ELF-1 (cell line): Measurements from ENCODE around the gene SLC12A7.

Source experiments
- DNase-seq: peaks from one replicate; pipeline ENCODE4 v3.0.0-alpha.2; 2016; ENCODE audit warnings: low read depth, low spot score

Gene SLC12A7

DNA sequence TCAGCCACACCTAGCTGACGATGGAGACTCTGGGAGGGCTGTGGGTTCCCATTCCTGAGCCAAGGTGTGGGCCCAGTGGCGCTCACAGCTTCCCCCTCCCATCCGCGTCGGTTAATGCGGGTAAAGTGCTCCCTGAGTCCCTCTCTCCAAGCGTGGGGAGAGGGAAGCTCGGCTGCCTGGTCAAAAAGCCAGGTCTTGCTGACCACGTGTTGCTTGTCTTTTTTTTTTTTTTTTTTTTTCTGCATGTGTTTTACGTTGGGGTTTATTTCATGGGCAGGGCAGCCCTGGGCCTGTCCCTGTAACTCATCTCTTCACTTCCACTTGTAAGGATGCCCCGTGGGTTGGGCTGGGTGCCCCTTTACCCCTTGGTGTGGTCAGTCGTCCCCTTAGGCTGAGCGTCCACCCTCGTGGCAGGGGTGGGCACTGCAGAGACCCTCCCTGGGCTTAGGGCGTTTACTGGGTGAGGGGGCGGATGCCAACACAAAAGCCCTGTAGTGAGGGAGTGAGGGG lies 91.4 kb downstream of the SLC12A7 start:
- DNase-seq: no peak

DNA sequence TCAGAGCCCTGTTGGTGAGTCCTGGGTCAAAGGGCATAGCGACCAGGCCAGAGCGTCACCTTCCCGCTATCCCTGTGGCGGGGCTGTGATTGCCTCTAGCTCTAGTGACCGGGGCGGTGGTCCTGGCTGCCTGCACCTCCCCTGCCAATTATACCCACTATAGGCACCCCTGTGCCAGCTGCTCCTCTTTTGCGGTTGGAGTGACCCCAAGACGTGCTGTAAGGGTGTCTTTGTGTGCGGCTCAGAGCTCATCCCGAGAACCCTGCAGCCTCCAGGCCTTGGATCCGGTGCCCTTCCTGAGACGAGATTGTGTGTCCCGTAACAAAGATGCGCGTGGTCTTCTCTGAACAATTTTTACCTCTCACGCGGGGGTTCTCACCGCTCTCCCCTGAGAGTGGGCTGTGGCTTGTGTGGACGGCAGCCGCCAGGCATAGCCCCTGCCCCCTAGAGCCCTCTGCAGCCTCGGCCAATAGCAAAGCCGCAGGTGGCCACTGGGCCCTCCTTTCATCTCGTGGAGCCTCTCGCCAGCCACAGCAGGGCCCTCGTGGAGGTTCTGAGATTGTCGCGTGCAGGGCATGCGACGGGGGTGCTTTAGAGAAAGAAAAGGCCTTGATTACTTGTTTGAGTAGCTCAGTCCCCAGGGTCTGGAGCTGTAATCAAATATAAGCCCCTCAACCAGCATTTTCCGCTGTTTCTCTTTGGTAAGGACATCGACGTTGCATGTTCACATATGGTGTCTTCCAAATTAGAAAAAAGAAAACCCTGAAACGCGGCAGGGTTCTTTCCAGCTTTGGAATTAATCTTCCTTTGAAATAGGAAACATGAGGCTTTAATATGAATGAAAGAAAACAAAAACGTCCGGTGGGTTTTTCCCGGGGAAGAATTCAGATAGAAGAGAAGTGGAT lies 92.6 kb downstream of the SLC12A7 start:
- no peak for DNase-seq

DNA sequence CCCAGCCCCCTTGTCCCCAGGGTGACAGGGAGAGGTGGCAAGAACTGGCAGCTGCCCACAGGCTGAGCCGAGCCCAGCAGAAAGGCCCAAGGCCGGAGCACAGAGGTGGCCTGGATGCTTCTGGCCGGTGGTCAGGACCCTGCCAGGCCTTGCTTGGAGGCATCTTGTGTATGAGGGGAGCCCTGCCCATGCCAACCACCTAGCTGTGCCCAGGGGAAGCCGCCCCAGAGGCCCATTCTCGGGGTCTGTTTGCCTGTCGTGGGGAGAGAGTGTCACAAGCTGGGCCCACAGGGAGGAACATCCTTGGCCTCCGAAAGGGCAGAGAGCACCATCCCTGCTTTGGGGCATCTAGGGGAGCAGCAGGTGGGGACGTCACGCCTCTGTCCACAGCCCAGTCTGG lies 93.3 kb downstream of the SLC12A7 start:
- DNase-seq: no peak

DNA sequence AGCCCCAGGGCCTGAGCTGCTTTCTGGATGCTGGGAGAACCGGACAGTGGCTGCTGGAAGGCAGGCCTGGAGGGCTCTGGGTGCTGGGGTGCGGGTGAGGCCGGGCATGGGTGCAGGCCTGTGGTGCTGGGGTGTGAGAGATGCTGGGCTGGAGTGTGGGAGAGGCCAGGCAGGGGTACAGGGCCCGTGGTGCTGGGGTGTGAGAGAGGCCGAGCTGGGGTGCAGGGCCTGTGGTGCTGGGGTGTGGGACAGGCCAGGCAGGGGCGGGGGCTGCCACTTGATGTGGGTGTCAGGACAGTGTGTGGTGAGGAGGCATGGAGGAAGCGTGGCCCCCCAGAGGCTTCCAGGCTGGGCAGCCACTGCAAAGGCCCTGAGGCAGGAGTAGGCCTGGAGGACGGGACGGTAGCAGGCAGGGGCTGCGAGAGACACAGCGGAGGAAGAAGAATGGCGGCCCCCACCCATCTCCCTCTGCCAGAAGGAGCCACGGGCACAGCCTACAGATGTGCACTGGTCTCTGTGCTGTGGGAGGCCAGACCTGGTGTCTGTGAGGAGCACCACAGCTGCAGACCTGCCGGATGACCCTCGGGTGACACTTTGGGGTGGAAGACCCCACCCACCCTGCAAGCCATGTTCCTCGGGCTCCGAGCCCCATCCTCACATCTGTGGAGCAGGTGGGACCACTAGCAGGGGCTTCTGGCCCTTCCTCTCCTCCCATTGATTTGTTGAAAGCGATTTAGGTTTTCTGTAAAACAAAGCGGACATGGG lies 94.0 kb downstream of the SLC12A7 start:
- no peak for DNase-seq

DNA sequence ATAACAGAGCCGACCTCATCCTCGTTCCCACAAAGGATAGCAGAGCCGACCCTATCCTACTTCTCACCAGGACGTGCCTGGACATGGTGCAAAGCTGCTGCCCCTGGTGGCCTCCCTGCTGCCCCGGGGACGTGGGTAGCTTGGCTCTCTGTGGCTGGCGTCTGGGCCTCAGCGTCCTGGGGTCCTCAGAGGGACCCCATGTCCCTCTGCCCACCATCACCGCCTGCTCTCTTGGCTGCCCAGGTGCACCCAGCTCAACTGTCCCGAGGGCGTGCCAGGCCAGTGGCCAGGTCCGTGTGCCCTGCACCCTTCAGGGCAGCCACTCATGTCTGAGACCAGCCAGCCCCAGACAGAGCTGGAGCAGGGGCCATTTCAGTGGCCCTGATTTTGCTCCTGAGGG lies 94.8 kb downstream of the SLC12A7 start:
- DNase-seq: no peak

DNA sequence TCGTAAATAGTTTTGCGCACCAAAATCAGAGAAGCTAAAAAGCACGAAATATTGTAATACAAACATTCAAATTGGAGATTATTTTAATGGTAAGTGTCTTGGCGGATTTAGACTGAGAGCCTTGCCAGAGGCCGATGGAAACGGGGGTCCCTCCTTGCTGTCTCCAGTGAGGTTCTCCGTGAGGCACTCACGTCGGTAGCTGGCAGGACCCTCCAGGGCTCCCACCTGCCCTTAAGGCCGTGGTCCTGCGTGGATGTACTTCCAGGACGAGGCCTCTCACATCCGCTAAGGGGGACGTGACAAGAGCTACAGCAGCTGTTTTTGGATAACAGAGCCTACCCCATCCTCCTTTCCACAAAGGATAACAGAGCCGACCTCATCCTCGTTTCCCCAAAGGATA lies 95.4 kb downstream of the SLC12A7 start:
- no peak for DNase-seq

DNA sequence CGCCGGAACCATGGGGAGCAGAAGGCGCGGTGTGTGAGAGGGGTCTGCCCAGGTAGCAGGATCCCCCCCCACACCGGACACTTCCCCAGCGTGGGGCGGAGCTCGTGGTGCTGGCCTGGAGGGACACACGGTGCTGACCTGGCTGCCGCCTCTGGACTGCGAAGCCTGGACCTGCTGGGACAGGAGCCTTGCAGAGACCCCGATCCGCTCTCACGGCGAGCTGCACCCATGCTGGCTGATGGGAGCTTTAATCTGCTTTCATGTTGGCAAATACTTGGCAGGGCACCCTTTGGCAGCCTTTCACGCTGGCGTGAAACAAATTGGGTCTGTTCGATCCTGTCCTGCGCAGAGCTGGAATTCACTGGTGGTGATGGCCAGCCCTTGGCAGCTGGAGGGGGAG lies 95.8 kb downstream of the SLC12A7 start:
- DNase-seq: no peak

DNA sequence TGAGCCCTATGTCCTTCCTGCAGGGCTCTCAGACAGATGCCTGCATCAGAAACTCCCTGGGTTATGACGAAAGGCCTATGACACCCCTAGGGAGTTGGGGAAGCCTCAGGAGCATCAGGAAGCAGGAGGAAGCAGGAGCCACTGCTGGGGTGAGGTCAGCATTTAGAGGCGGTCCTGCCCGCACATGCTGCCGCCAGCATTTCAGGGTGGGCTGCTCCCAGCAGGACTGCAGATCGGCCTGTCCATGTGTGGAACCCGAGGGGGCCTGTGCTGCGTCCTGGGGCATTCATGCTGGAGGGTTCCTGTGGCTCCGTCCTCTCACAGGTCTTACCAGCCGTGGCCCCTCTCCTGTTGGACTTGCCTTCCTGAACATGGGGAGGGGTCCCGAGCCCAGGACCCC lies 96.4 kb downstream of the SLC12A7 start:
- no peak for DNase-seq

DNA sequence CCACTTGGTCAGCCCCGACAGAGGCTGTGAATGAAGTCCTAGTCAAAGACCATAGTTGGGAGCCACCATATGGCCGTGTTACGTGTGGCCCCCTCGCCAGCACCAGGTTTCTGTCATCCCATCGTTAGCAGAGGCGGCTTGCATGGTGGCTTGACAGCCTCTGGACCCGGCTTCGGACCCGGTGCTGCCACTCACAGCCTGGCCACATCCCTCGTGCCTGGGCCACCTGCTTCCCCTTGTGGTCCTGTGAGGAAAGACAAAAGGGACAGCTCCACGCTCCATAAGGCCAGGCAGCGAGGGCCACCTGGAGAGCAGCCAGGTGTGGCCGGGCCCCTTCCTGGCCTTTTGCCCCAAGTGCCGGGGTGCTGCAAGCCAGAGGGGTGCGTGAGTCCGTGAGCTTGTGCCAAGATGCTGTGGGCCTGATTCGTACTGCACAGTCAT lies 97.1 kb downstream of the SLC12A7 start:
- no peak for DNase-seq

DNA sequence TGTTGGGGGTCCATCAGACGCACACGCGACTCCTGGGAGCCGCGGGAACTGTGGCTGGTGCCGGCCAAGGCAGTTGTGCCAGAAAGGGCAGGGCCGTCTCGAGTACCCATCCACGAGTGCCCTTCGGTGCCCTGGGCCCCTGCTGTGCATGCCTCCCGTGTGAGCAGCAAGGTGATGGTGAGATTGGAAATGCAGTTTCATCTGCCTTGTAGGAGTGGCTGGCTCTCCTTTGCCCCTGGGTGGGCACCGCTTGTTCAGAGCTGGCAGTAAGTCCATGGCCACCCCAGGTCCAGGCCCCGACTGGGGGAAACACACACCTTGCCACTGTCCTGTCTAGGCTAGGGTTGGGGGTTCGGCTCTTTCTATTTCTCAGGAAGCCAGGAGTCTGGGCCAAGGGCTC lies 97.5 kb downstream of the SLC12A7 start:
- DNase-seq: no peak

DNA sequence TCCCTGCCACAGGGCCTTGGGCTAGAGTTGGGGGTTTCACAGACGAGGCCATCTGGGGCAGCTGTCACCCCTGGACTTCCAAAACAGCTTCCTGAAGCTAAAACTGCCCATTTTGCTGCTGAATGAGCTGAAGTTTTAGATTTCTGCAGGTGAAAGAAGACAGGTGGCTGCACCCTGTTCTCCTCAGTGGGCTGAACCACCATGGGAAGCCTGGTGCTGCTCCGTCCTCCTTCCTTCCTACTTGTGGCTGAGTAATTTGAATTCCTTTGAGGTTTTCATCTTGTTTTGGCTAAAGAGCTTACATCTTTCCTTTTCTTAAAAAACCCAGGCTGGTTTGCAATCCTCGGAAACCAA lies 97.9 kb downstream of the SLC12A7 start:
- DNase-seq: no peak

DNA sequence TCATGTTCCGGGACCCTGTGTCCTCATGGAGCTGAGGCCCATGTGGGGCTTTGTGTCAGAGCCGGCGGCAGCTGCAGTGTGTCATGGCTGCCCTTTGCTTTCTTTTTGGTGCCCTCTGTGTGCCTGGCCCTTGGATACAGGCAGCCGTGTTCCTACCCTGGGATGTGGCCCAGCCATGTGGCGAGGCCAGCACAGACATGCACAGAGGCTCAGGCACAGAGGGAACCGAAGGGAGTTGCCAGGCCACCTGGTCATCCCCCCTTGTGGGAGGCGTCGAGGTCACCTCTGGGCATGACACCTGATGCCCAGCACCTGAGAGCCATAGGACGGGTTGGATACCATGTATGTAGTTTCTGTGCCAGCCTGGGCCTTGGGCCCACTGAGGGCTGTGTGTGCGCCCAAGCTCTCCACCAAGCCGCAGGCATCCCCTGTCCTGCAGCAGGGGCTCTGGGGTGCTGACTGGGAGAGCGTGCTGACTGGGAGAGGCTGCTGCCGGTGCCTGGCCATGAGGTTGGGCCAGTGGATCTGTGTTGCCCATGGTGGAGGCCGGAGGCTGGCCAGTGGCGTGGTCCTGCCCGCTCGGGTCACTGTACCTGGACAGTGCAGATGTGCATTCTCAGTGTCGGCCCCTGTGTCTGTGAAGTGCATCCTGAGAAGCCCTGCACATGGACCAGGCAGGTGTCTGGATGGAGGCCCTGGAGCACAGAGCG lies 98.5 kb downstream of the SLC12A7 start:
- DNase-seq: no peak

DNA sequence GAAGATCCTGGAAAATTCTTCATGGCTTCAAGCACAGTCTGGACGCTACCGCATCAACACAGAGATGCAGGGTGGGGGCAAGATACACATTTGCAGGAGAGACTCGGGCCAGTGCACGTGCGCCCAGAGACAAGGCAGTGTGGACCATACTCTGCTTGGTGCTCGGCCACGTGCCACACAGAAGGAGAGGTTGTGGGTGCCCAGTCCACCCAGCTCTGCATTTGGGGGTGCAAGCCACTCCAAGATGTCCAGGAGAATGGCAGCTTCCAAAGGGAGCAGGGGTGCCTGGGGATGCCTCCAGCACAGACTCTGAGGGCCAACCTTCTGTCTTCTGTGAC lies 99.0 kb downstream of the SLC12A7 start:
- DNase-seq: no peak

DNA sequence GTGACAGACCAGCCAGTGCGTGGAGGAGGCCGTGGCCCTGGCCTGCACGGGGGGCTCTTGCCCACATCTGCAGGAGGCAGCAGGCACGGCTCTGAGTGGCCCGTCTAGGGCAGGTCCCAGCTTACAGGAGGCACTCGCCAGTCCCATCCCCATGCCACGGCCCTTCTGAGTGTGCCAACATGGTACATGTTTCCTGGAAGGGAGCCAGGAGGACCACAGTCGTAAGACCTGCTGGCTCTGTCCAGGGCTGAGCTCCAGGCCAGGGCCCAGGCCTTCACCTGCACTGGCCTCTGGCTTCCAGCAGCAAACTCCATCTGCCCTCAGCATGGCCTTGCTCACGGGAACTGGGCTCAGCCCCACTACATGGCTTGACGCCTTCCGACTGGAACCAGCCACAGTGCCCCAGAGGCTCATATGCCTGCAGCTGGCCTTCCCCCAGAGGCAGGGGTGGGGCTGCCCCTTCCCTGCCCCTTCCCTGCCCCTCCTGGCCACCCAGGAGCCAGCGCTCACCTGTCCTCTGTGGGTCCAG lies 99.5 kb downstream of the SLC12A7 start:
- no peak for DNase-seq

DNA sequence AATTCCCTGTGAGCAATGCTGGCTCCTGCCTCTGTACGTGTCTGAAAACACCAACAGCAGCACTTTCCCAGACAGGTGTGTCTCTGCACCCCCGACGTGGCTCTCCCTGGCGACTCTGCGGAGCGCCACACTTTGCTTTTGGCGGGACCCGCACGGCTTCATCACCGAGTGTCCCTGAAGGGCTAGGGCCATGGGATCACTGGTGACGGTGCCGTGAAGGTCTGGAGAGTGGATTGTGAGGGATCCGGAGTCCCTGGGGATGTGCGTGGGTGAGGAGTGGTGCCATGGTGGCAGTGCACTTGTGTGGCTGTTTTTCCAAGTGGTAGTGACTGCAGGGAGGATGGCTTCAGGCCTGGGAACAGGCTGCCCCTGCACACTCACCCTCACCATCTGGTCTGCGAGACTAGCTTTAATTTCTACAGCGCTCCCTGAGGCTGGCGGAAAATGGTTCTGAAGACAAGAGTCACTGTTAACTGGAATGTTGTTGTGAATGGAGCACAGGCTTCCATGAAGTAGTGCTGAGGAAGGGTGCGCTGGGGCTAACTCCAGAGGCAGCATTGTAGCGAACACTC lies 100.0 kb downstream of the SLC12A7 start:
- DNase-seq: no peak

DNA sequence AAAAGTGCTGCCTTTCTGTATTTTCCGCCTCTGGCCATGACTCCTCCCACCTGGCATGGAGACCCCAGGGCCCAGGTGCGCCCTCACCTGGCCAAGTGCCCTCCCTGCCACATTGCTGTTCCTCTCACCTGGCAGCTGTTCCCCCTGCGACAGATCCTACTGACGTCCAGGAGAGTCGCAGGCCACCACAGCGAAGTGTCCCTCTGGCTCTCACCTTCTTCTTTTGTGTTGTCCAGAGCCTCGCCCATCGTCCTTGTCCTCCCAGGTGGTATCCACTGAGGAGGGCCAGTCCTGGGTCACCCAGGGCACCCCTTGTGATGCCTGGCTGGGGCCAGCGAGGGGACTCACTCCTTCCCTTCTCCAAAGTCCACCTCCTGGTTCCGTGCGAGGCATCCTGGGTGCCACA lies 100.6 kb downstream of the SLC12A7 start:
- peak; percentile 86 for DNase-seq

DNA sequence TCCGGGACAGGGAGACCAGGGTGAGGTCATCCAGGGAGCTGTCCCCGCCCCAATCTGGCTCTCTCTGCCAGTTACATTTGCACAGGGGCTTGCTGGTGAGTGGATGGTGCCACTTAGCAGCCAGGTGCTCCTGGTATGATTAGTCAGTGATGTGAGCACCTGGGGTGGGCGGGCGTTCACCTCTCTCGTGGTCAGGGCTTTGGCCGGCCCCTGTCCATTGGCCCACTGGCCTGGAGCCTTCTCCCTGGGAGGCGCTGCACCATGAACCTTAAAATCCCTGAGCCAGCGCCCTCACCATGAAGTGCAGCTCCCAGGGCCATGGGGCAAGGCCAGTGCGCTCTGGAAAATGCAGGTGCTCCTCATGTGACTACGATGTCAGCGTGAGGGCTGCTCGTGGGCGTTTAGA lies 101.2 kb downstream of the SLC12A7 start:
- DNase-seq: no peak

DNA sequence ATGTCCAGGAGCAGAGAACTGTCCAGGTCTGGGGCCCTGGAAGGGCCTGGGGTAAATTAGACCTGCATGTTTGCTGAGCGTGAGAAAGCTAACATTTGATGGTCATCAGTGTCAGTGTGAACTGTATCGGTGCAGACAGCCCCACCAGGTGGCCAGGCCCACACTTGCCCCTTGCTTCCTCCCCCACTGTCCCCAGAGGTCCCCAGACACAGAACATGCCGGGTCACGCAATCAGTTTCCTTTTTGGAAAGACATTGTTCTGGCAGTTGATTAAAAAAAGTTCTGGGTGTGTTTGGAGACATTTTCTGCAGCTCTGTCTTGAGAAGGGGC lies 101.7 kb downstream of the SLC12A7 start:
- peak; percentile 38 for DNase-seq

DNA sequence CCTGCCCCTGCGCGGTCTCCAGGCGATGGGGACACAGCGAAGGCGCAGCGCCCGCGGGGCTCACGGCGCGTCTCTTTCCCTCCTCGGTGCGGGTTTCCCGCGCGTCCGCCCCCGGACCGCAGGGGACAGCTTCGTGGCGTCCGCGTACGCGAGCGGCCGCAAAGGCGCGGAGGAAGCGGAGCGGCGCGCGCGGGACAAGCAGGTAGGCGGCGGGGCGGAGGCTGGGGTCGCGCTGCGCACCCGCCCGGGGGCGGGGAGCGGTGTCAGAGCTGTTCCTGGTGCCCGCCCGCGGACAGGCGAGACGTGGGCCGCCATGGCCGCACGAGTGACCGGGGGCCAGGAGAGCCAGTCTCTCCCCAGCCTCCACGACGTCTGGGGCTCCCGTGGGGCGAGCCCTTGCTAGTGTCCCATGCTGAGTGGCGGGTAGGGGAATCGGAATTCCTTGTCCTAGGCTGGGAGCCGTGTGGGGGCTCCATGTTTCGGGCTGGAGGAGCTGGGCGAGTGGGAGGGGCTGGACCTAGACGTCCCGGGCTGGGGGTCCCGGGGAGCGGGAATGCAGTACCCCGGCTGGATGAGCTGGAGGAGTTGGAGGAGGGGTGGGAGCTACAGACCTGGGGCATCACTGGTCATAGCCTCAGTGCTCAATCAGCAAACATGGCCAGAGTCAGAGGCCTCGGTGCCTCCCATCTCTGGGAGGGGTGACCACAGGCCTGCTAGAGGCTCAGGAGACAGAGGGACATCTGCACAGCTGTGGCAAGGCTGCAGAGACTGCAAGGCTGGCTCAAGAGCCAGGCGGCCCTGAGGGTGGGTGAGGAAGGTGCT lies 102.3 kb downstream of the SLC12A7 start:
- no peak for DNase-seq

DNA sequence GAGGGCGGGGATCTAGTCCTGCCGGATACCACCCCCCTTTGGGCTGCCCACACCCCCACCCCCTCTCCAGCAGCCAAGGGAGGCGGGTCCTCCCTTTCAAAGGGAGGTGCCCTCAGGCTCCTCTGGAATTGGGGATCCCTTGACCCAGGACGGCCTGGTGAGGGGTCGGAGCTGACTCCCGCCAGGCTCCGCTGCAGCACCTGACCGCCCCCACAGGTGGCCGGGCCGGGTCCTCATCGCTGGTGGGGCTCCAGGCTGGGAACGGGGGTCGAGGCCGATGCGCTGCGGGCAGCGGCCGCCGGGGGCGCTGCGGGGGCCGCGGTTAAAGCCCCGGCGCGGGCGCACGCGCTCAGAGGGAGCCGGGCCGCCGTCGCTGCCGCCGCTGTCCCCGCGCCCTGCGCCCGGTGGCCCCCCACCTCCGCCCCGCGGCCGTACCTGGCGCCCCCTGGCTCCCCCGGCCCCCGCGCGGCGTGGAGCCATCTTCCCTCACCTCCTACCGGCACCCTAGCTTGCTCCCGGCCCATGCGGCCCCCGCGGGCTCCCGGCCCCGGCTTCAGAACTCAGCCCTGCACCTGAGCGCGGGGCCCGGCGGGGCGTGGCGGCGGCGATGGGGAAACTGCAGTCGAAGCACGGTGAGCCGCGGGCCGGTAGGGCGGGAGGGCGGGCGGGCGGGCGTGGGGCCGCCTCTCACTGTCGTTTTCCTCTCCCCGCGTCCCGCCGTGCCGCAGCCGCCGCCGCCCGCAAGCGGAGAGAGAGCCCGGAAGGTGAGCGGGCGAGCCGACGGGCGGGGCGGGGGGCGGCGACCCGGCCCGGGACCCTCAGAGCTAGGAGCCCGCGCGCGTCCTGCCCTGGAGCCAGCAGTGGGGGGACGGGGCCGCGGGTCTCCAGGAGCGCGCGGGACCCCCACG lies 103.2 kb downstream of the SLC12A7 start, which contains the start of gene NKD2:
NKD2 (plus strand) TSS at position 352 of the 908 bp plus-strand sequence; CDS start at position 608, 256 bp downstream.
- DNase-seq: peak; percentile 48
